HUES6 (cell line): ENCODE results near the gene ADARB2.
A peak's percentile ranks its signal among the peaks of the same experiment; 100 is the strongest.

Experiments used
- H3K27ac ChIP-seq: 2 replicates; pipeline ENCODE4 v1.7.0; 2013; ENCODE audit warnings: low read depth, mild to moderate bottlenecking, low read length, inconsistent platforms
- H3K27me3 ChIP-seq: 2 replicates; pipeline ENCODE4 v1.6.1; 2013; ENCODE audit warnings: low read length; ENCODE audit not compliant: control insufficient read depth, insufficient read depth
- H3K36me3 ChIP-seq: 2 replicates; pipeline ENCODE4 v1.6.1; 2013; ENCODE audit warnings: low read length; ENCODE audit not compliant: control insufficient read depth, insufficient read depth
- H3K4me1 ChIP-seq: 2 replicates; pipeline ENCODE4 v1.6.1; 2013; ENCODE audit warnings: low read length; ENCODE audit not compliant: control insufficient read depth, insufficient read depth
- H3K4me3 ChIP-seq: 2 replicates; pipeline ENCODE4 v1.5.1; 2013; ENCODE audit warnings: low read depth, low read length
- H3K9ac ChIP-seq: one replicate; pipeline ENCODE4 v1.6.1; 2013; ENCODE audit warnings: mild to moderate bottlenecking, low read length
- H3K9me3 ChIP-seq: 2 replicates; pipeline ENCODE4 v1.6.1; 2013; ENCODE audit warnings: low read depth, low read length; ENCODE audit not compliant: control insufficient read depth, insufficient read depth

The ADARB2 gene

GRCh38 chr10:1404323-1405260 is 332.7 kb downstream of the ADARB2 start:
- Histone ChIP-seq H3K9me3 (no peaks in the 10 kb centered on the region), H3K27me3 (no peaks in the 10 kb centered on the region), H3K4me1 (peaks cover 14% of the 10 kb centered on the region; the same call in 1 of the 2 replicates), H3K27ac (no peak overlapping the region), H3K9ac (no peak overlapping the region), H3K36me3 (no peaks in the 10 kb centered on the region), H3K4me3 (no peak overlapping the region)

- no peak overlapping the region for H3K4me3 ChIP-seq
- no peaks in the 10 kb centered on the region for H3K36me3 ChIP-seq
- H3K4me1 ChIP-seq = peaks cover 22% of the 10 kb centered on the region; the same call in 1 of the 2 replicates
- H3K27ac ChIP-seq = no peak overlapping the region
- no peaks in the 10 kb centered on the region for H3K27me3 ChIP-seq
- no peak overlapping the region for H3K9ac ChIP-seq
- H3K9me3 ChIP-seq = no peaks in the 10 kb centered on the region
These were observed 333.6 kb downstream of the ADARB2 start for GRCh38 chr10:1403508-1404322.

DNA sequence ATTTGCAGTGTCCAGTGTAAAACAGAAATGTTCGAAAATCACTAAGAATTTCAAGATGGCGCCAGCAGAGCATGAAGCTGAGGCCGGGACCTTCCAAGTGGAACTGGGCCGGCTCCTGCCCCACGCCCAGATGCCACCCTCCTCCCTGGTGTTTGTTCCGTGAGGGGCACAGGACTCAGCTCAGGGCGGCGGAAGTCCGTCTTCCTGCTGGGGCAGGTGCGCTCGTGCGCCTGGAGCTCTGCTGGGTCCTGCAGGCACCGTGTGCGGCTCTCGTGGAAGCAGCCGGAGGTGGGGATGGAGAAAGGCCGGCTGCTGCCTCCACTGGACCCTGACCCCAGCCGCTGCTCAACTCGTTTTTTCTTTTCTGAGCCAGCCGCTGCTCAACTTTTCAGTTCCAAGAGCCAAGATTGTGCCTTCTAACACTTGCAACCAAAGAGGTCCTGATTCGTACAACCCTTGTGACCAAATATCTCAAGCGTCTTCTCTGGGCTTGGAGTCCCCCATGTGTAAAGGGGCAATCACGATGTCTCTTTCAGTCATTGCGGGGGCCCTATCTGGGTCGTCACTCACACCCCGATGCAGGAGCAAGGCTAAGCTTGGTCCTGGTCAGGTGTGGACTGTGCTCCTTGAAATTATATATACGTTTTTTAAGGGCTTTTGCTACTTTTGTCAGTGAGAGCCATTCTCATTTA is 334.4 kb downstream of the ADARB2 start:
- Histone ChIP-seq H3K9ac (no peak overlapping the region), H3K4me3 (no peak overlapping the region), H3K36me3 (no peaks in the 10 kb centered on the region), H3K4me1 (peaks cover 22% of the 10 kb centered on the region; the same call in 1 of the 2 replicates), H3K27me3 (no peaks in the 10 kb centered on the region), H3K27ac (no peak overlapping the region), H3K9me3 (no peaks in the 10 kb centered on the region)

GRCh38 chr10:1402016-1402770 is 335.1 kb downstream of the ADARB2 start:
- H3K27me3 ChIP-seq = no peaks in the 10 kb centered on the region

GRCh38 chr10:1401071-1401965 is 336.0 kb downstream of the ADARB2 start:
- Histone ChIP-seq H3K27ac (no peak overlapping the region), H3K4me3 (no peak overlapping the region), H3K27me3 (no peaks in the 10 kb centered on the region)

More at GRCh38 chr10:1402016-1402770, 335.1 kb downstream of the ADARB2 start:
- no peaks in the 10 kb centered on the region for H3K9me3 ChIP-seq
- no peak overlapping the region for H3K4me3 ChIP-seq
- H3K9ac ChIP-seq = no peak overlapping the region
- H3K4me1 ChIP-seq = peaks cover 17% of the 10 kb centered on the region; the same call in 1 of the 2 replicates
- H3K36me3 ChIP-seq = no peaks in the 10 kb centered on the region
- H3K27ac ChIP-seq = no peak overlapping the region

GRCh38 chr10:1400101-1401070 is 336.9 kb downstream of the ADARB2 start:
- peak overlapping the region; percentile 45 for H3K9ac ChIP-seq
- H3K36me3 ChIP-seq = no peaks in the 10 kb centered on the region
- no peak overlapping the region for H3K27ac ChIP-seq
- peaks cover 15% of the 10 kb centered on the region; the same call in 1 of the 2 replicates for H3K4me1 ChIP-seq
- no peaks in the 10 kb centered on the region for H3K27me3 ChIP-seq
- H3K4me3 ChIP-seq = no peak overlapping the region
- no peaks in the 10 kb centered on the region for H3K9me3 ChIP-seq

More at GRCh38 chr10:1401071-1401965, 336.0 kb downstream of the ADARB2 start:
- H3K9ac ChIP-seq = peak overlapping the region; percentile 28
- no peaks in the 10 kb centered on the region for H3K36me3 ChIP-seq
- peaks cover 15% of the 10 kb centered on the region; the same call in 1 of the 2 replicates for H3K4me1 ChIP-seq
- no peaks in the 10 kb centered on the region for H3K9me3 ChIP-seq

- Histone ChIP-seq H3K4me1 (peaks cover 15% of the 10 kb centered on the region; the same call in 1 of the 2 replicates), H3K9ac (peak overlapping the region; percentile 45), H3K36me3 (no peaks in the 10 kb centered on the region), H3K4me3 (no peak overlapping the region), H3K27me3 (no peaks in the 10 kb centered on the region), H3K9me3 (no peaks in the 10 kb centered on the region), H3K27ac (no peak overlapping the region)
These were observed 337.8 kb downstream of the ADARB2 start for GRCh38 chr10:1399431-1400100.

DNA sequence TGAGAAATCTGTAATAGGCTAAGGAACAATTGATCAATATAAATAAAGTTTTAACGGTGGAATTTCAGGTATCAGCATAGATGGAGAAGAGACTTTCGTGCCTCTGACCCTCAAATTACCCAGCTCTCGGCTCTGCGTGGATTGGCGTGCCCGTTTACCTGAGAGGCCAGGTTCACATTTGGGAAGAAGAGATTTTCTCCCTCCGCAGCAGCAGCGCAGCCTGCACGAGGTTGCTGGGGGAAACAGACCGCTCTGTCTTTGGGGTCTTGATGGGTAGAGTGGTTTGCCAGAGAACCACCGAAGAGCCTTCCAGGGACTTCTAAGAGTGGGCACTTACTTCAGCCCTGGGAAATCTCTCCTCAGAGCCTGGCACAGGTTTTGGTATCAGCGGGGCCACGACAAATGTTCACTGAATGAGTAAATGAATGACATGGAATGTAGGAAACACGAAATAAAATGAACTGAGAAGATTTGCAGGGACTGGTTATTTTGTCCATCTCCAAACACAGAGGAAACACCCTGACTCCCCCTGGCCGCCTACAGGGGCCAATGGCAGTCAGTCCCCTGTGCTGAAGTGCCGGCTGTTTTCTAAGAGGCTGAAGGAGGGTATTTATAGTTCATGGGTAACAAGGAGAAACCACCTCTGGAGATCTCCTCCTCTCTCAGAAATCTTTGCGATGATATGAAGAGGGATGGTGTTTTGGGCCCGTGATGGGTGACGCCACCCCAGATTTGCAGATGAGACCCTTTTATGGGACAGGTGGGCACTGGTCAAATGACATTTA is 338.5 kb downstream of the ADARB2 start:
- no peaks in the 10 kb centered on the region for H3K36me3 ChIP-seq
- no peaks in the 10 kb centered on the region for H3K9me3 ChIP-seq
- no peaks in the 10 kb centered on the region for H3K27me3 ChIP-seq
- H3K4me1 ChIP-seq = peaks cover 15% of the 10 kb centered on the region; the same call in 1 of the 2 replicates
- H3K27ac ChIP-seq = no peak overlapping the region
- peak overlapping the region; percentile 11 for H3K9ac ChIP-seq
- no peak overlapping the region for H3K4me3 ChIP-seq
